CD4-positive, alpha-beta T cell treated with Interleukin-4 for 1 hour (primary cell): ENCODE results near the gene SETD7.

Experiments used
- DNase-seq, 2 donors: peaks; one replicate each; pipeline ENCODE4 v3.0.0-alpha.2; 2020 to 2022

The SETD7 gene

GRCh38 chr4:139556071-139556723 lies at the start of gene SETD7:
Gene SETD7 (minus strand): TSS chr4:139556219. CDS start chr4:139556137, 82 bp downstream.
- peak; percentile 63 to 67 for DNase-seq

- no peak for DNase-seq
Observed at GRCh38 chr4:139605516-139605915, 49.5 kb upstream of the SETD7 start.

- peak; percentile 24 to 51 for DNase-seq
Observed at GRCh38 chr4:139603576-139604410, 47.8 kb upstream of the SETD7 start.

- DNase-seq = no peak
Observed at GRCh38 chr4:139602776-139603360, 46.8 kb upstream of the SETD7 start.

GRCh38 chr4:139600662-139601061 lies 44.6 kb upstream of the SETD7 start:
- DNase-seq = no peak

GRCh38 chr4:139599594-139600374 lies 43.8 kb upstream of the SETD7 start:
- no peak for DNase-seq

- DNase-seq = no peak
Observed at GRCh38 chr4:139599076-139599475, 43.1 kb upstream of the SETD7 start.

- no peak for DNase-seq
Observed at GRCh38 chr4:139596684-139597279, 40.8 kb upstream of the SETD7 start.

GRCh38 chr4:139596034-139596683 lies 40.1 kb upstream of the SETD7 start:
- DNase-seq = no peak

- DNase-seq = no peak
Observed at GRCh38 chr4:139594591-139595185, 38.7 kb upstream of the SETD7 start.

- DNase-seq = no peak
Observed at GRCh38 chr4:139593091-139593564, 37.1 kb upstream of the SETD7 start.

GRCh38 chr4:139589336-139590018 lies 33.5 kb upstream of the SETD7 start:
- DNase-seq = no peak

GRCh38 chr4:139587446-139587845 lies 31.4 kb upstream of the SETD7 start:
- no peak for DNase-seq

- no peak for DNase-seq
Observed at GRCh38 chr4:139585473-139585872, 29.5 kb upstream of the SETD7 start.

GRCh38 chr4:139584784-139585183 lies 28.8 kb upstream of the SETD7 start:
- DNase-seq = no peak

- DNase-seq = no peak
Observed at GRCh38 chr4:139584013-139584412, 28.0 kb upstream of the SETD7 start.

- no peak for DNase-seq
Observed at GRCh38 chr4:139582044-139582443, 26.0 kb upstream of the SETD7 start.

- DNase-seq = no peak
Observed at GRCh38 chr4:139581096-139581495, 25.1 kb upstream of the SETD7 start.

- no peak for DNase-seq
Observed at GRCh38 chr4:139576219-139576618, 20.2 kb upstream of the SETD7 start.

- no peak for DNase-seq
Observed at GRCh38 chr4:139575072-139575471, 19.1 kb upstream of the SETD7 start.

- DNase-seq = no peak
Observed at GRCh38 chr4:139574641-139575040, 18.6 kb upstream of the SETD7 start.
